Esophagus (tissue), 2 donors: ENCODE data around the gene GPR171. TPM values are rescaled to one million over a fixed set of nuclear protein-coding genes. Genes with fewer than 3 reads are reported as not detected.
"Not testable (repeated sequence)": the region's sequence is repeated elsewhere in the genome, so short reads cannot be mapped to it uniquely, and the experiment has no call there.

ENCODE experiments used
- H3K27ac ChIP-seq, 2 donors: one replicate each; pipeline ENCODE4 v1.5.1; 2013; ENCODE audit warnings: low read depth in 2 of 2, mild to moderate bottlenecking in 2 of 2, inconsistent platforms in 1 of 2, low read length in 1 of 2, moderate library complexity in 1 of 2
- H3K27me3 ChIP-seq, 2 donors: one replicate each; pipeline ENCODE4 v1.6.1; 2013; ENCODE audit warnings: low read length in 2 of 2, control low read depth in 1 of 2, mild to moderate bottlenecking in 1 of 2; ENCODE audit not compliant: insufficient read depth in 2 of 2, control insufficient read depth in 1 of 2
- H3K36me3 ChIP-seq, 2 donors: one replicate each; pipeline ENCODE4 v1.6.1; 2013; ENCODE audit warnings: low read length in 1 of 2; ENCODE audit not compliant: control insufficient read depth in 2 of 2, insufficient read depth in 2 of 2
- H3K4me1 ChIP-seq, 2 donors: one replicate each; pipeline ENCODE4 v1.6.1; 2013; ENCODE audit warnings: low read length in 1 of 2; ENCODE audit not compliant: control insufficient read depth in 2 of 2, insufficient read depth in 2 of 2
- H3K4me3 ChIP-seq, 2 donors: one replicate each; pipeline ENCODE4 v1.5.1; 2013; ENCODE audit warnings: low read length in 2 of 2, mild to moderate bottlenecking in 2 of 2, low read depth in 1 of 2, moderate library complexity in 1 of 2
- H3K9me3 ChIP-seq, 2 donors: one replicate each; pipeline ENCODE4 v1.6.1; 2013; ENCODE audit warnings: mild to moderate bottlenecking in 2 of 2, low read depth in 1 of 2, low read length in 1 of 2, moderate library complexity in 1 of 2; ENCODE audit not compliant: control insufficient read depth in 2 of 2, insufficient read depth in 1 of 2
- WGBS, 2 donors: extraction: QIAGEN DNeasy Blood & Tissue Kit; methylation state at CpG; one replicate each; pipeline ENCODE4 v1.1.7; 2013; 5-methylcytosine and 5-hydroxymethylcytosine counted together
- polyA plus RNA-seq, 2 donors: library from polyadenylated mRNA; stranded (reverse); fragments of 200-250 nt; gene quantifications; one replicate each; pipeline ENCODE4 v1.2.3, GENCODE V29; 2013
- donor health status: healthy with polysubstance abuse.
- donor health status: Bipolar disorder and iron deficiency.

GPR171 gene
- polyA plus RNA-seq, 2 donors, result 0.52 to 1.5 TPM

GRCh38 chr3:151191095-151191494, 11.9 kb downstream of the GPR171 start:
- H3K4me1 ChIP-seq, result no peaks in the 10 kb centered on the region
- 82 to 83% methylated on average over 1 of the region's 1 CpG for WGBS, 2 donors
- no peaks in the 10 kb centered on the region for H3K27me3 ChIP-seq
- H3K27ac ChIP-seq, result no peak overlapping the region
- H3K4me3 ChIP-seq, result no peak overlapping the region
- H3K9me3 ChIP-seq, result no peaks in the 10 kb centered on the region
- H3K36me3 ChIP-seq, result no peaks in the 10 kb centered on the region

GRCh38 chr3:151183265-151183671, 19.7 kb downstream of the GPR171 start:
- no peaks in the 10 kb centered on the region for H3K9me3 ChIP-seq
- peak overlapping the region in 1 of 2 donors; percentile 20 for H3K27ac ChIP-seq
- 60 to 65% methylated on average over 5 of the region's 5 CpGs for WGBS, 2 donors
- H3K27me3 ChIP-seq, result no peaks in the 10 kb centered on the region
- no peaks in the 10 kb centered on the region for H3K4me1 ChIP-seq
- H3K36me3 ChIP-seq, result no peaks in the 10 kb centered on the region
- H3K4me3 ChIP-seq, result no peak overlapping the region

GRCh38 chr3:151182349-151183079, 20.5 kb downstream of the GPR171 start:
- no peak overlapping the region for H3K27ac ChIP-seq
- H3K4me1 ChIP-seq, result no peaks in the 10 kb centered on the region
- 75 to 76% methylated on average over 5 of the region's 5 CpGs for WGBS, 2 donors
- no peaks in the 10 kb centered on the region for H3K9me3 ChIP-seq
- no peaks in the 10 kb centered on the region for H3K36me3 ChIP-seq
- H3K27me3 ChIP-seq, result no peaks in the 10 kb centered on the region
- no peak overlapping the region for H3K4me3 ChIP-seq

GRCh38 chr3:151178208-151178845, 24.7 kb downstream of the GPR171 start:
- 70 to 88% methylated on average over 2 of the region's 2 CpGs for WGBS, 2 donors
- H3K4me1 ChIP-seq, result no peaks in the 10 kb centered on the region
- H3K27ac ChIP-seq, result no peak overlapping the region
- H3K9me3 ChIP-seq, result no peaks in the 10 kb centered on the region
- H3K27me3 ChIP-seq, result no peaks in the 10 kb centered on the region
- H3K36me3 ChIP-seq, result no peaks in the 10 kb centered on the region
- H3K4me3 ChIP-seq, result no peak overlapping the region

GRCh38 chr3:151175952-151176351, 27.1 kb downstream of the GPR171 start:
- Histone ChIP-seq H3K4me1 (no peaks in the 10 kb centered on the region), H3K9me3 (no peaks in the 10 kb centered on the region), H3K27me3 (no peaks in the 10 kb centered on the region), H3K36me3 (no peaks in the 10 kb centered on the region), H3K27ac (no peak overlapping the region), H3K4me3 (no peak overlapping the region)
- 99% methylated on average over 2 of the region's 2 CpGs for WGBS, 2 donors

- no peaks in the 10 kb centered on the region for H3K36me3 ChIP-seq
- no peaks in the 10 kb centered on the region for H3K9me3 ChIP-seq
- no peaks in the 10 kb centered on the region for H3K27me3 ChIP-seq
- H3K4me3 ChIP-seq, result no peak overlapping the region
- no peaks in the 10 kb centered on the region for H3K4me1 ChIP-seq
- WGBS, 2 donors, result 58 to 62% methylated on average over 2 of the region's 2 CpGs
- no peak overlapping the region for H3K27ac ChIP-seq
These were observed 28.7 kb downstream of the GPR171 start for GRCh38 chr3:151174351-151174750.

GRCh38 chr3:151171145-151171757, 31.8 kb downstream of the GPR171 start:
- no peaks in the 10 kb centered on the region for H3K9me3 ChIP-seq
- WGBS, 2 donors, result 55 to 58% methylated on average over 5 of the region's 5 CpGs
- no peaks in the 10 kb centered on the region for H3K27me3 ChIP-seq
- no peaks in the 10 kb centered on the region for H3K4me1 ChIP-seq
- H3K36me3 ChIP-seq, result no peaks in the 10 kb centered on the region
- H3K27ac ChIP-seq, result no peak overlapping the region
- H3K4me3 ChIP-seq, result no peak overlapping the region

- H3K27me3 ChIP-seq, H3K36me3 ChIP-seq, H3K4me3 ChIP-seq, H3K4me1 ChIP-seq, H3K9me3 ChIP-seq, H3K27ac ChIP-seq: not testable (repeated sequence)
- WGBS, 2 donors, result 75 to 77% methylated on average over 9 of the region's 9 CpGs
These were observed 32.9 kb downstream of the GPR171 start for GRCh38 chr3:151169948-151170679.

GRCh38 chr3:151169262-151169947, 33.6 kb downstream of the GPR171 start:
- Histone ChIP-seq H3K4me1 (no peaks in the 10 kb centered on the region), H3K9me3 (no peaks in the 10 kb centered on the region), H3K27ac (no peak overlapping the region), H3K27me3 (no peaks in the 10 kb centered on the region), H3K4me3 (no peak overlapping the region), H3K36me3 (no peaks in the 10 kb centered on the region)
- WGBS, 2 donors, result 83 to 86% methylated on average over 9 of the region's 9 CpGs
